AML-193 (cell line): Measurements from ENCODE around the gene NELFB.

Source experiments
- DNase-seq, 2 experiments: peaks; one replicate each; lab custom pipeline; 2025; lab: John Stamatoyannopoulos, UW

Gene NELFB

DNA sequence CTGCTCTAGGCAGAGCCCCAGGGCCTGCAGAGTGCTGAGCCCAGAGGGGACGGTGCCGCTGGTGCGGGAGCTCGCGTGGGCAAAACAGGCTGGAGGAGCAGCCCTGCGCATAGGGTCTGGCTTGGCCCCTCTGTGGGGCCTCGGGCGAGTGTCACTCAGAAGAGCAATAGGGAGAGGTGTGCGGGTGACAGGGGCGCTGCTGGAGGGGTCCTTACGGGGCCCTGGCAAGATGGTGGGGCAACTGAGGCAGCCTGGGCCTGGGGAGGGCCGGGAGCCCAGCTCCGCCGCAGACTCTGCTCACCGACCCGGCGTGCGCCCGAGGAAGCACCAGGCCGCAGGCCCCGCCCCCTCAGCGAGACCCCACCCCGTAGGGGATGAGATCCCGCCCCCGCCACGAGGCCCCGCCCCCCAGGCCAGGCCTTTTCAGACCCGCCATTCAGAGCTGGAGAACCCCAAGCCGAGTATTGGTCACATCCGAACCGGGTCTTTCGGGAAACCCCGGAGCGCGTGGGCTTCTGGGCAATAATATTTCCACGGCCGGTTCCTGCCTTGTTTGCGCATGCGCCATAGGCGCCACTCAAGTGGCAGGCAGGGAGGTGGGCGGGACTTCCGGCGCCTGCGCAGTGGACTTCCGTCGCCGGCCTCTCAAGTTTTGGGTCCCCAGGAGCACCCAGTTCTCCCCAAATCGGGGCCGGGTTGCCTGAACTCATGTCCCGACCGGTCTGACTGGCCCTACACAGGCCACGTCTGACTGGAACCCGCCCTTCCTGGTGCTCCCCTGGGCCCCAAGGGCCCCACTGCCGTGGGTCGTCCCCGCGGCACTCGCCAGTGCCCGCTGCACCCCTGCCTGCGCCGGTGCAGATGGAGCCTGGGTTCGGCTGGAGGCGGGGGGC lies 31.8 kb upstream of the NELFB start:
- DNase-seq = peak; percentile 95 to 97

DNA sequence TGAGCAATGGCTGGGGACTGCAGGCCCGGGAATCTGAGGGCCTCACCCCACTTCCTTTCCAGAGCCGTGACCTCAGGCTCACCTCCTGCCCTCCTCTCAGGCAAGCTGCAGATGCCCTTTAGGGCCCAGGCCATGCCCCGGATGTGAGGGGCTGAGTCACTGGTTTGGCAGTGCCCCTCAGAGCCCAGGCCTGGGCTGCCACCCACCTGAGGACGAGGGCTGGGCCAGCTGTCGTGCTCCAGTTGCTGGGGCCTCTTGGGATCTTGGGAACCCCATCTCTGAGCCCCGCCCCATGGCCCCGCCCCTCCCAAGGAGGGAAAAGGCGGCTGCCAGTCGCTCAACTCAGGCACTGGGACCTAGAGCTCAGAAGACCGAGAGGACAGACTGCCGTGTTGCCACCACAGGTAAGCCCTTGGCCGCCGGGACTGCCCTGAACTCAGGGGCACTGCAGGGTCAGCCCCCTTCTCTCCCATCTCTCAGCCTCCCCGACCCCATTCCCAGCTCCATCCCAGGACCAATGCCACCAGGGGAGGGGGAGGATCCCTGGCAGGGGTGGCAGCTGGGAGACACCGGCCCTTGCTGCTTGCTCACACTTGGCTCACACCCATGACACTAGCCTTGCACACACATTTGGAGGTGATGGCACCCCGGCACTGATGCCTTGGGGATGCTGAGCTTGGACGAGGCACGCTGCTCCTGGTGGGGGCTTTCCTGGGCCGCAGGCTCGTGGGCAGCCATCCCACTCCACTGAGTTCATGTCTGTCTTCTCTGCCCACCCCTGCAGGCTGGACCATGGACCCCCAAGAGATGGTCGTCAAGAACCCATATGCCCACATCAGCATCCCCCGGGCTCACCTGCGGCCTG lies 30.1 kb upstream of the NELFB start, which contains the start of gene CYSRT1:
Gene CYSRT1 (plus strand): TSS at position 345 of the 865 bp plus-strand sequence. CDS start 448 bp downstream, at position 793.
- no peak for DNase-seq

DNA sequence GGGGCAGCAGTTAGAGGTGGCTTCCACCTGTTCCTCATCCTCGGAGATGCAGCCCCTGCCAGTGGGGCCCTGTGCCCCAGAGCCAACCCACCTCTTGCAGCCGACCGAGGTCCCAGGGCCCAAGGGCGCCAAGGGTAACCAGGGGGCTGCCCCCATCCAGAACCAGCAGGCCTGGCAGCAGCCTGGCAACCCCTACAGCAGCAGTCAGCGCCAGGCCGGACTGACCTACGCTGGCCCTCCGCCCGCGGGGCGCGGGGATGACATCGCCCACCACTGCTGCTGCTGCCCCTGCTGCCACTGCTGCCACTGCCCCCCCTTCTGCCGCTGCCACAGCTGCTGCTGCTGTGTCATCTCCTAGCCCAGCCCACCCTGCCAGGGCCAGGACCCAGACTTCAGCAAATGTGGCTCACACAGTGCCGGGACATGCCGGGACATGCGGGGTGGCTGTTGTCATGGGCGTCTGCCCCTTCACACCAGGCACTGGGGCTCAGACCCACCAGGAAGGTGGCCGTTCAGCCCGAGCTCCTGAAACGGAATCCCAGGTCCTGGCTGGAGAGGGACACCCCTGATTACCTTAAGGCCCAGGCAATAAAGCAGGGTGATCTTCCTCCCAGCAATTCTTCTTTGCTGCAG lies 29.3 kb upstream of the NELFB start:
- DNase-seq = no peak

DNA sequence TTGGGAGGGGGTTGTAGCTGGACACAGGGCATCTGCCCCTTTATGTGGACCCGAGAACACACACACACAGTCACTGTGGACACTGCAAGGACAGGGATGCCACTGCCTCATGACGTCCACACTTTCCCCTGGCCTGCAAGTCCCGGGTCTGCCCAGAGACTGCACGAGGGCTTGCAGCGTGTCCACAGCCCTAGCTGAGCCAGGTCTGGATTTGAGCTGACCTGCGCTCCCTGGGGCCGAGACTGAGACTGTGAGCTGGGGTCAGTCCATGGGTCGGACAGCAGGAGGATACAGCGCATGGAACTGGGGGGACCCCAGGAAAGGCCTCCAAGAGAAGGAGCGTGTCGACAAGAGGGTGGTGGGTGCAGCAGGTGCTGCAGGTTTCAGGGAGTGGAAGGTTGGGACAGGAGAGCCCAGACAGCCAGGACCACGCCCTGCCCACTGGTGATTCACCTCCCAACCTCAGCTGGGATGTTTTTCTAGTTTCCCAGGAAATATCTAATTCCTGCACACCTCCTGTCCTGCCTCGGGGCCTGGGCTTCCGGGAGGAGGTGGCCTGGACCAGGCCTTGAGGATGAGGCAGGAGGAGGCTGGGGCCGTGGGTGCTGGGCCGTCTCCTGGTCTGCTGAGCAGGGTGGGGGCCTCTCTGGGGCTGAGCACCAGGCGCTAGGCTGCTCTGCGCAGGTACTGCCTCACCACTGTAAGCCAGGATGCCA lies 28.6 kb upstream of the NELFB start:
- DNase-seq = no peak

DNA sequence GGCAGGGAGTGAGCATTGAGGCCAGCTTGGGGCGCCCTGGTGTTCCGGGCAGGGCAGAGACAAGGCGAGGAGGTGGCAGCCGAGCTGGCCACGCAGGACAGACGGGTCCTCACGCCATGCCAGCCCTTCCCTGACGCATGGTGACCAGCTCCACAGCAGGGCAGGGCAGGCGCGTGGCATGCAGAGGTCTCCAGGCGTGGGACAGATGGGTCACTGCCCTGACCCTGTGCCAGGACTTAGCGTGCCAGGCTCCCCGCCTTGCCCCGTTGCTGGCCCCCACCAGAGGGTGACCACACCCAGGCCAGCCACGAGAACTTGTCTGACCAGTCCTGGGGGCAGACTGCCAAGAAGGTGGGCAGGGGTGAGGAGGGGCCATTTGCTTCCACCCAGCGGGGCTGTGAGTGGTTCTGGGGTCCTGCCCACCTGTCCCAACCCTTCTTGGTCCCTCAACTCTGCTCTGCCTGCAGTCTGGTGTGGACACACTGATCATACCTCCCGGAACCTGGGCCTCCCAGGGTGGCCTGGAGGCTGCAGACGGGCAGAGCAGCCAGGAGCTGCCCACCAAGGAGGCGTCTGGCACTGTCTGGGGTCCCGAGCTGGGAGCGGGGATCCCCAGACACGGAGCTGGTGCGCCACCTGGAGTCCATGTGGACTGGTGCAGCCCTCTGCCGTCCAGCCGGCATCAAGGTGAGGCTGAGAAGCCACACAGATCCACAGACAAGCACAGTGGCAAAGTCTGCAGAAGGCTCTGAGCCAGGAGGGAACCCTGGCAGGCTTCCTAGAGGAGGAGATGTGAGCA lies 27.9 kb upstream of the NELFB start, which contains the start of gene RNF224:
Gene RNF224 (plus strand): TSS at position 449 of the 799 bp plus-strand sequence. CDS start 834 bp downstream, outside the sequence.
- DNase-seq = peak; percentile 59 to 62

DNA sequence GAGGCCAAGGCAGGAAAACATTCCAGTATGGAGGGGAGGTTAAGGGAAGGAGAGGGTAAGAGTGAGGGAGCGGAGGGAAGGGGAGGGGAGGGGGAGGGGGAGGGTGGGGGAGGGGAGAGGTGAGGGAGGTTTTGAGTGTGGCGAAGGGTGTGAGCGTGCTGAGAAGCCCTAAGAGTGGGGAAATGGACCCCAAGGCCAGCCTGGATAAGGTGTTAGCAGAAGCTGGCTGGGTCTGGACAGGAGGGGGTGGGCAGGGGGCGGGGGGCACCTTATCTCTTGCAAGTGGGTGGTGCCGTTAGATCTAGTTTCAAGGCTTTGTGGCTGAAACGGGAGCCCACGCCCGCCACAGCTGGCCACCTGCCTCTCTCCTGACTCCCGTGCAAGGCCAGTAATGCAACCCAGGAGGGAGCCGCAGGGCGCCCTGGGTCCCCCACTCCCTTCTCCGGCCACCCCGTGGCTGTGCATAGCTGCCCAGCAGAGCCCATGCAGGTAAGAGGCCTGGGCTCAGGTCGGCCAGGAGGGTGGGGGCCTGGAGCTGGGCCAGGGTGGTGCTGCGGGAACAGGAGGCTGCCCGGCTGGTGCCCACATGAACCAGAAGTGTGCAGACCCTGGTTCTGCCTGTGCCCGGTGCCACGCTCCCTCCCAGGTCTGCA lies 27.1 kb upstream of the NELFB start:
- no peak for DNase-seq

DNA sequence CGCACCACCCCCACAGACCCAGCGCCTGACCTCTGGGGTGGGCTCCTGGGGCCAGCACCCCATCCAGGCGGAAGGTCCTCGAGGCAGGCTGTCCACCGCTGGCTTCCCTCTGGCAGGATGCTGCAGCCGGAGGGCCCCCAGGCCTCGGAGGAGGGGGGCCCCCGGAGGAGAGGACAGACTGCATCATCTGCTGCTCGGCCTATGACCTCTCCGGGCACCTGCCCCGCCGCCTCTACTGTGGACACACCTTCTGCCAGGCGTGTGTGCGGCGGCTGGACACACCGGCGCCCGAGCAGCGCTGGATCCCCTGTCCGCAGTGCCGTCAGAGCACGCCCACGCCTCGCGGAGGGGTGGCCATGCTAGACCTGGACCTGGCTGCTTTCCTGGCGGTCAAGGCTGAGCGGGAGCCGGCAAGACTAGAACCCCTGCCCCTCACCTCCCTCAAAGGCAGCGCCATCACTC lies 26.6 kb upstream of the NELFB start:
- no peak for DNase-seq

DNA sequence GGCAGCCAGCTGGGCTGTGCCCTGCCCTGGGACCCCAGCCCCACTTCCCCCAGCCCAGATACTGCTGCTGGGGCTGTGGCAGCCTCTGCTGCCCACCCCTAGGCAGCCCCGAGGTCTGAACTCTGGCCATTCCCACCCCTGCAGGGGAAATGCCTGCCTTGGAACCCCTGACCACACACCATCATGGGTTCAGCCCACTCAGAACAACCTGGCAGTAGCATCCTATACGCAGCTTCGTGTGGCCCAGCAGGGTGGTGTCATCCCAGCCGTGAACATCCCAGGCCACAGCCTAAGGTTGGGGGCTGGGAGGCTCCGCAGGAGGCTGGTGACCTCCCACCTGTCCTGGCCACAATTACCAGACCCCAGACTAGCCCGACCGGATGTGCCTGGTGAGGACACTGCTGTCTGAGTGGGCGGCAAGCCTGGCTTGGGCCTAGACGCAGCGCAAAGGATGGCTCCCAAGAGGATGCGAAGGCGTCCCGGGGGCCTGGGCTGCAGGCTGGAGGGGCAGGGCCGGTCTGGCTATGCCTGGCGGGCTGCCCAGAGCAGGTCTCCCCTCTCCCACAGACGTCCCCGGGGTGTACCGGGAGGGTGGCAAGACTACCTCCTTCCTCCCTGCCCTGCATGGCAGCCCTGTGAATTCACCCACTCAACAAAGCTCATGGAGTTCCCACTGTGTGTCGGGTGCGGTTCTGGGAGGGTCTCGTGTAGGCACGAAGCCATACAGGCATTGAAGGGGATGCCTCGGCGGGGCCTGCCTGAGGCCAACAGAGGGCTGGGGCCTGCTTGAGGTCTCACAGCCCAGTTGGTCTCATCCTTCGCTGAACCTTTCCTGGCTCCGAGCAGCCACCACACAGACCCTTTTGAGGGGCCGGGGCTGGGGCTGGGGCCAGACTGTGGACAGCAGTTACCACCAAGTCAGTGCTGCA lies 25.9 kb upstream of the NELFB start:
- DNase-seq = no peak

DNA sequence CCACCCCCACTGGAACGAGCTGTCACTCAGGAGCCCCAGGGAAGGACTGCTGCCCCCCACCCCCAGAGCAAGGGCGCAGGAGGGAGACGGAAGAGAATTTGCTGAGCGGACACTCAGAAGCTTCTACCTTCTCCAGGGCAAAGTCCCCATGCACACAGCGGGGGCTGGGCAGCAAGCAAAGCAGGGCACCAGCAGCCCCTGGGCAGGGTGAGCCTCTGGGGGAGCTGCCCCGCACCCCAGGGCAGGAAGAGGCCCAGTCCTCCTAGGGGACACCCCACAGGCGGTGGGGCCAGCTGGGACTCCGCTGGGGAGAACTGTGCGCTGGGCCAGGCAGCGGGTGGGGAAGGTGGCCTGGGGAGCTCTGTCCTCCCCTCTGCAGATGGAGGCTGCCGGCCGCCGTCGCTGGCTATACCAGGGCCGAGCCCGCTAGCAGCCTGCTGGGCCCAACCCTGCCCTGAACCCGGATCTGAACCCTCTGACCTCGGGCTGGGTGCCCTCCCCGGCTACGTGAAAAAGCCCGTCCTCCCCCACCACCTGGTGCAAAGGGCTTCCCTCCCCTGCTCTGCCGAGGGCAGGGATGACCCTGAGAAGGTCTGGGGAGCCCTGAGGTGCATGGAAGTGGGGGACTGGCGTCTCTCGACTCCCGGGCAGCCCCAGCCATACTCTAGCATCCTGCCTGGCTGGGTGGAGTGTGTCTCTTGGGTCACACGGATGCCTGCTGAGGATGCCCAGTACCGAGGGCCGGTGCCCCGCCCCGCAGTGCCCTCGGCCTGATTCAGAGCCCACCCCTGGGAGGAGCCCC lies 25.0 kb upstream of the NELFB start:
- DNase-seq = no peak

DNA sequence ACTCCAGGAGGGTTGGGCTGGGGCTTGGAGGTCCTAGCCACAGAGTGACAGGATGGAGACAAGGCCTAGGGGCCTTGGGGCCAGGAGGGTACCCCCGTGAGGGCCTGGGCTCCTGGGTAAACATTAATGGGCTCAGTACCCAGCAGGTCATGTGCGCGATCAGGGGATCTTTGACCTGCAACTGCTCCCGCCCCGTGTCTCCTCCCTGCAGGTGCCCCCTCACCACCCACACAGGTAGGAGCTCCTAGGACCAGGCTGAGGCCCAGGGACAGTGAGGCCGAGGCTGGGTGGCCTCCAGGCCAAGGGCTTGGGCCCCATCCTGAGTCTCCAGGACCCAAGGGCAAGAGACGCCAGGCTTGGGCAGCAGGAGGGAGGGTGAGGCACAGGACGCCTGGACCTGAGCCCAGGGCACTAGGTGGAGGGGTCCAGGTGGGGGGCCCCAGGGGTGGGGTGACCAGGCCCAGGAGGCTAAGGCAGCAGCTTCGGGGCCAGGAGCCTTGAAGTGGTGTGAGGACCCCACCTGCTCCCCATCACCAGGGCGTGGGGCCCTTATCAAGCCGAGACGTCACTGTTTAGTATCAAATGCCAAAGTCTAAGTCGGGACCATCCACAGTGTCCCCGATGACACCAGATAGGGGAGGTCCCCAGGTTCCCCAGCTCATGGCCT lies 24.3 kb upstream of the NELFB start, which contains the start of gene SLC34A3:
Gene SLC34A3 (plus strand): TSS at position 197 of the 667 bp plus-strand sequence. CDS start 802 bp downstream, outside the sequence.
- DNase-seq = no peak

DNA sequence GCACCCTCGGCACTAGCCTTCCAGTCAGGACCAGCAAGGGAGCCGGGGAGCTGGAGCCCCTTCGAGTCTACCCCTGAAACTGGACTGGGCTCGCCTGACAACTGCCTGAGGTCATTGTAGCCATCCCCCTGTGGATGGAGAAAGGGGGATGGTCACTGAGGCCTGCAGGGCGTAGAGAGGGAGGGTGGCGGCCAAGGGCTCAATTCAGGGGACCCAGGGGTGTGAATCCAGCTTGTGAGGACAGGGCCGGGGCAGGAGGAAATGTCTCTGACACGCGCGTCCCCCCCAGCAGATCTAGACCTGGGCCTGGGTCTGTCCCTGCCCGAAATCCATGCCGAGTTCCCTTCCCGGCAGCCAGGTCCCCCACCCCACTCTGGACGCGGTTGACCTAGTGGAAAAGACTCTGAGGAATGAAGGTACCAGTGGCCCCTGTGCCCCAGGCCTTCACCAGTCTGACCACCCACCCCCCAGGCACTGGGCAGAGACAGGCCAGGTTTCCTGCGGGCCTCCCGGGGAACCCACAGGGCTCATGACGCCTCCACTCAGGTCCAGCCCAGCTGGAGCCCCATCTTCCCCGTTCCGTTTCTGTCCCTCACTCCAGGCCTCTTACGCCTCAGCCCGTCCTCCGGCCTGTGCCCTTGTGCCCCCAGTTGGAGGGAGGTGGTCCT lies 23.6 kb upstream of the NELFB start:
- DNase-seq = no peak

DNA sequence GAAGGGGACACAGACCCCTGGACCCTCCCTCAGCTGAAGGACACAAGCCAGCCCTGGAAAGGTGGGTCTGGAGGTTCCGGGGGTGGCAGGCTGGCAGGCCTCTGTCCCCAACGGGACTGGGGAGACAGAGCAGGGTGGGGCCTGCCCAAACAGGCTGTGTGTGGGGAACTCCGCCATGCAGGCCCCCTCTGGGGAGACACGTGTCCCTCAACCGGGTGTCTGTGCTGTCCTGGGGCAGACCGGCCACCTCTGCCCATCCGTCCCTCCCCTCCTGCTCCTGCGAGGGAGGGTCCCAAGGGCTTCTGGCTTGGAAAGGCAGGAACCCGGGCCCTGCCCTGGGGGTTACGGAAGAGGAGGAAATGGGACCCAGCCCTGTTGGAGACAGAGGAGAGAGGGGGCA lies 23.0 kb upstream of the NELFB start:
- no peak for DNase-seq

DNA sequence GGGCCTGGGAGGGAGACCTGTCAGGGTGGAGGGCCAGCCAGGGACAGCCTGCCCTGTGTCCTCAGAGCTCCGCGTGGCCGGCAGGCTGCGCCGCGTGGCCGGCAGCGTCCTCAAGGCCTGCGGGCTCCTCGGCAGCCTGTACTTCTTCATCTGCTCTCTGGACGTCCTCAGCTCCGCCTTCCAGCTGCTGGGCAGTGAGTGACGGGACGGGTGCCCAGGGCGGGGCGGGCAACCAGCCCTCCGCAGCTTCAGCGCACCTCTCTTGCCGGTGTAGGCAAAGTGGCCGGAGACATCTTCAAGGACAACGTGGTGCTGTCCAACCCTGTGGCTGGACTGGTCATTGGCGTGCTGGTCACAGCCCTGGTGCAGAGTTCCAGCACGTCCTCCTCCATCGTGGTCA lies 22.6 kb upstream of the NELFB start:
- DNase-seq = no peak

DNA sequence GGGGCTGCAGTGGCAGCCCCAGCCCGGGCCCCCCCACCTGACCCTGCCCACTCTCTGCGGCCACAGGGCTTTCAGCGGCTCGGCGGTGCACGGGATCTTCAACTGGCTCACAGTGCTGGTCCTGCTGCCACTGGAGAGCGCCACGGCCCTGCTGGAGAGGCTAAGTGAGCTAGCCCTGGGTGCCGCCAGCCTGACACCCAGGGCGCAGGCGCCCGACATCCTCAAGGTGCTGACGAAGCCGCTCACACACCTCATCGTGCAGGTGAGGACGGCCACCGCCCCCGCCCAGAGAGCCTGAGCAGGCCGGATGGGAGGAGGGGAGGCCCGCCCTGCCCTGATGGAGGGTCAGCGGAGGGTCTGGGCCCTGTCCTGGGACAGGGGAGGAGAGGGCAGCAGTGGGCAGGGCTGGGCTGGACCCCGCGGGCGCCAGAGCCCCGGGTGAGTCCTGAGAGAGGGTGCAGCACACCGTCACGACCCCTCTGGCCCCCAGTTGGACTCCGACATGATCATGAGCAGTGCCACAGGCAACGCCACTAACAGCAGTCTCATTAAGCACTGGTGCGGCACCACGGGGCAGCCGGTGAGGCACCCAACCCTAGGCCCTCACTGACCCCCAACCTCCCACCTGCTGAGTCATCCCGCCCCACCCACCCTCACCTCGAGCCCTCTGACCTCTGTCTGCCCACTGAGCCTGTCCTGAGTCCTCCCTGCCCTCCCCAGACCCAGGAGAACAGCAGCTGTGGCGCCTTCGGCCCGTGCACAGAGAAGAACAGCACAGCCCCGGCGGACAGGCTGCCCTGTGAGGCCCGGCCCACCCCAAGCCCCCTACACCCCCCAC lies 21.8 kb upstream of the NELFB start:
- DNase-seq = no peak

DNA sequence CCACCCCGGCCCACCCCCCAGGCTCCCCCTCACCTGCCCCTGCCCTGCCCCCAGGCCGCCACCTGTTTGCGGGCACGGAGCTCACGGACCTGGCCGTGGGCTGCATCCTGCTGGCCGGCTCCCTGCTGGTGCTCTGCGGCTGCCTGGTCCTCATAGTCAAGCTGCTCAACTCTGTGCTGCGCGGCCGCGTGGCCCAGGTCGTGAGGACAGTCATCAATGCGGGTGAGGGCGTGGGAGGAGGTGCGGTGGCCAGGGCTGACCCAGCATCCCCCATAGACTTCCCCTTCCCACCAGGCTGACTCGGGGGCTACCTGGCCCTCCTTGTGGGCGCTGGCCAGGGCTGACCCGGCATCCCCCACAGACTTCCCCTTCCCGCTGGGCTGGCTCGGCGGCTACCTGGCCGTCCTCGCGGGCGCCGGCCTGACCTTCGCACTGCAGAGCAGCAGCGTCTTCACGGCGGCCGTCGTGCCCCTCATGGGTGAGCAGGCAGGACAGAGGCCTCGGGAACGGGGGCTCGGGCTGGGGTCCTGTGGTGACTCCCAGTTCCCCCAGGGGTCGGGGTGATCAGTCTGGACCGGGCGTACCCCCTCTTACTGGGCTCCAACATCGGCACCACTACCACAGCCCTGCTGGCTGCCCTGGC lies 21.0 kb upstream of the NELFB start:
- DNase-seq = no peak
